ENCODE data around the gene SCRN2. TPM values are rescaled to one million over a fixed set of nuclear protein-coding genes. Genes with fewer than 3 reads are reported as not detected.

Gene SCRN2
- total RNA-seq, 1 experiment from 2014 or later, result 47.9 TPM

- no peaks in the 10 kb centered on the region for H3K9me2 ChIP-seq (replicated peaks; ENCODE audit: low read length)
- H3K4me2 ChIP-seq (ENCODE audit: low read length), result no peak overlapping the region
- ChIA-PET CTCF (interaction anchor here (1.9 kb wide), 1 partner anchor 37 kb away, joined by 16 read pairs; the partner anchor contains the start of gene SP6), POLR2A (ENCODE audit: unreplicated experiment) (no interaction called here)
- no peak overlapping the region for H3K27ac ChIP-seq (ENCODE audit: low read length)
- H3K9me3 ChIP-seq (ENCODE audit: low read length), result no peaks in the 10 kb centered on the region
- peaks cover under 1% of the 10 kb centered on the region; the same call in 1 of the 2 replicates for H3K4me1 ChIP-seq (ENCODE audit: insufficient read depth, low read length)
- ATAC-seq, result no peak
- no TSS peak for BruUV-seq (replicated peaks)
- no peaks in the 10 kb centered on the region for H3K36me3 ChIP-seq (ENCODE audit: low read depth, low read length)
- no peak overlapping the region for H3K9ac ChIP-seq (ENCODE audit: low read length)
- intact Hi-C loops (cut with micrococcal nuclease), result no loop called here
- H3F3A ChIP-seq (ENCODE audit: low read length, unreplicated experiment), result no peaks in the 10 kb centered on the region
- H4K20me1 ChIP-seq (ENCODE audit: low read length), result no peaks in the 10 kb centered on the region
- no peak overlapping the region for H2AFZ ChIP-seq (ENCODE audit: low read length)
- no peaks in the 10 kb centered on the region for H3K79me2 ChIP-seq (ENCODE audit: low read length)
- H3K4me3 ChIP-seq (ENCODE audit: low read length), result no peak overlapping the region
- TF ChIP-seq, protein P1, sequence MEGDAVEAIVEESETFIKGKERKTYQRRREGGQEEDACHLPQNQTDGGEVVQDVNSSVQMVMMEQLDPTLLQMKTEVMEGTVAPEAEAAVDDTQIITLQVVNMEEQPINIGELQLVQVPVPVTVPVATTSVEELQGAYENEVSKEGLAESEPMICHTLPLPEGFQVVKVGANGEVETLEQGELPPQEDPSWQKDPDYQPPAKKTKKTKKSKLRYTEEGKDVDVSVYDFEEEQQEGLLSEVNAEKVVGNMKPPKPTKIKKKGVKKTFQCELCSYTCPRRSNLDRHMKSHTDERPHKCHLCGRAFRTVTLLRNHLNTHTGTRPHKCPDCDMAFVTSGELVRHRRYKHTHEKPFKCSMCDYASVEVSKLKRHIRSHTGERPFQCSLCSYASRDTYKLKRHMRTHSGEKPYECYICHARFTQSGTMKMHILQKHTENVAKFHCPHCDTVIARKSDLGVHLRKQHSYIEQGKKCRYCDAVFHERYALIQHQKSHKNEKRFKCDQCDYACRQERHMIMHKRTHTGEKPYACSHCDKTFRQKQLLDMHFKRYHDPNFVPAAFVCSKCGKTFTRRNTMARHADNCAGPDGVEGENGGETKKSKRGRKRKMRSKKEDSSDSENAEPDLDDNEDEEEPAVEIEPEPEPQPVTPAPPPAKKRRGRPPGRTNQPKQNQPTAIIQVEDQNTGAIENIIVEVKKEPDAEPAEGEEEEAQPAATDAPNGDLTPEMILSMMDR (conservative IDR thresholded peaks at IDR 0.05; ENCODE audit: low read depth, low read length), result no peak
- no peaks in the 10 kb centered on the region for H3K27me3 ChIP-seq (ENCODE audit: low read length)
- DNase-seq, result no peak
Measured at GRCh38 chr17:47888293-47888692, 47.2 kb upstream of the SCRN2 start.

DNA sequence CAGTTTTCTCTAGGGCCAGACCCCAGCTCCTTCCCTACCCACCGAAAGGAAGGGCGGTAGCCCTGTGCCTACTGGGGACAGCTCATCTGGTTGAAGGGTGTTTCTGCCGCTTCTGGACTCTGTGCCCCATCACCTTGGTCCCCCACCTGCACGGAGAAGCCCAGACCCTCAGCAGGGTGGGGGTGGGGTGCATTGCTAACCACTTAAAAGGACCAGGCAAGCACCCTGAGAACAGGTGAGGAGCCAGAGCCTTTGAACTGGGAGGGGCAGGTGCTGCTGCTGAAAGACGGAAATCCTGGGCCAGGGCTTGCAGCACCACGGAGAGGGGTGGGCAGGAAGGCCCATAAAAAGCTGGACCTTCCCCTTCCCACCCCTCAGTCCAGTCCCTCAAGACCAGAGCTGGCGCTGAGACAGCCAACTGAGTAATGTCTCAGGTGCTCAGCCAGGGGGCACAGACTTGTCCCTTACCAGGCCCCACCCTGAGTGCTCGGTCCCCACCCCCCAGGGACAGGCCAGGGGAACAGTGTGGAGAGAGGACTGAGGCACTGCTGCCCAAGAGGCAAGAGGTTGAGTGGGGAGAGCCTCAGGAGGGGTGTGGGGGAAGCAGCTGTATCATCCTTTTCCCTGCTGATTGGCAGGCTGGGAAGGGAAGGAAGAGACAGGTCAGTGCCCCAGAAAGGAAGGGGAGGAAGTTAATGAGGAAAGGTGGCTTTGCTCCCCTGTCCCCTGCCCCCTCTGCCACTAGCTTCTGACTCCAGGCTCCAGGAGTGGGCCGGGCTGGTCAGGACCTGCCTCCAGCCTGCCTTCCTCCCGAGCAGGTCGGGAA lies 44.0 kb upstream of the SCRN2 start:
- H3F3A ChIP-seq (ENCODE audit: low read length, unreplicated experiment), result no peaks in the 10 kb centered on the region
- H3K27ac ChIP-seq (ENCODE audit: low read length), result no peak overlapping the region
- intact Hi-C loops (cut with micrococcal nuclease), result no loop called here
- no peak overlapping the region for H3K9ac ChIP-seq (ENCODE audit: low read length)
- POLR2A ChIA-PET (ENCODE audit: unreplicated experiment), result no interaction called here
- no peak overlapping the region for H3K4me3 ChIP-seq (ENCODE audit: low read length)
- DNase-seq (no peak), ATAC-seq (no peak)
- H4K20me1 ChIP-seq (ENCODE audit: low read length), result no peaks in the 10 kb centered on the region
- no peak overlapping the region for H3K4me2 ChIP-seq (ENCODE audit: low read length)
- no peak overlapping the region for H2AFZ ChIP-seq (ENCODE audit: low read length)
- CTCF ChIA-PET, result interaction anchor here (0.6 kb wide), 2 partner anchors 42 to 131 kb away, joined by 3 to 6 read pairs; no protein-coding TSS in a partner anchor
- TF ChIP-seq, protein P1 (conservative IDR thresholded peaks at IDR 0.05; ENCODE audit: low read depth, low read length), result no peak
- no peak for TF ChIP-seq EZH2 (IDR thresholded peaks at IDR 0.05; ENCODE audit: low read length, unreplicated experiment)
- H3K9me3 ChIP-seq (ENCODE audit: low read length), result no peaks in the 10 kb centered on the region
- H3K9me2 ChIP-seq (replicated peaks; ENCODE audit: low read length), result no peaks in the 10 kb centered on the region
- no peaks in the 10 kb centered on the region for H3K4me1 ChIP-seq (ENCODE audit: insufficient read depth, low read length)
- no peaks in the 10 kb centered on the region for H3K79me2 ChIP-seq (ENCODE audit: low read length)
- BruUV-seq (replicated peaks), result no TSS peak
- no peaks in the 10 kb centered on the region for H3K27me3 ChIP-seq (ENCODE audit: low read length)
- H3K36me3 ChIP-seq (ENCODE audit: low read depth, low read length), result no peaks in the 10 kb centered on the region

DNA sequence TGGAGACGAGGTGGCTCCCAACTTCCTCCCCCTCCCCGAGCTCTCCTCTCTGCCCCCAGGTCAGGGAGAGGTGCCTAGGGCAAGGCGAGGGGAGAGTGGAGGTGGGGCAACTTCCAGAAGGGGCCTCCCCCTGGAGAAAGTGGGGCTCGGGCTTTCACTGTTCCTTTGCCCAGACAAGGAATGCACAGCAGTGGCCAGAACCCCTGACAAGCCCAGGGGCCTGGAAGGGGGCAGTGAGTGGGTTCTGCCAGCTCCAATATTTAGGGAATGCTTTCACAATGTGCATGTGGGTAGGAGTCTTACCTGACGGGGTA lies 43.3 kb upstream of the SCRN2 start:
- intact Hi-C loops (cut with micrococcal nuclease), result no loop called here
- Histone ChIP-seq H3K9ac (ENCODE audit: low read length) (no peak overlapping the region), H3F3A (ENCODE audit: low read length, unreplicated experiment) (no peaks in the 10 kb centered on the region), H4K20me1 (ENCODE audit: low read length) (no peaks in the 10 kb centered on the region), H3K4me2 (ENCODE audit: low read length) (no peak overlapping the region), H3K27ac (ENCODE audit: low read length) (no peak overlapping the region), H3K27me3 (ENCODE audit: low read length) (no peaks in the 10 kb centered on the region), H3K79me2 (ENCODE audit: low read length) (no peaks in the 10 kb centered on the region), H3K4me1 (ENCODE audit: insufficient read depth, low read length) (no peaks in the 10 kb centered on the region), H3K4me3 (ENCODE audit: low read length) (no peak overlapping the region), H3K9me2 (replicated peaks; ENCODE audit: low read length) (no peaks in the 10 kb centered on the region), H2AFZ (ENCODE audit: low read length) (no peak overlapping the region), H3K9me3 (ENCODE audit: low read length) (no peaks in the 10 kb centered on the region), H3K36me3 (ENCODE audit: low read depth, low read length) (no peaks in the 10 kb centered on the region)
- ChIA-PET POLR2A (ENCODE audit: unreplicated experiment) (no interaction called here), CTCF (interaction anchor here (0.6 kb wide), 2 partner anchors 41 to 131 kb away, joined by 3 to 6 read pairs; no protein-coding TSS in a partner anchor)
- no peak for TF ChIP-seq EZH2phosphoT487 (IDR thresholded peaks at IDR 0.05; ENCODE audit: borderline replicate concordance, low read length)
- no peak for TF ChIP-seq EZH2 (IDR thresholded peaks at IDR 0.05; ENCODE audit: low read length, unreplicated experiment)
- TF ChIP-seq, protein P1 (conservative IDR thresholded peaks at IDR 0.05; ENCODE audit: low read depth, low read length), result no peak
- no peak for ATAC-seq
- no TSS peak for BruUV-seq (replicated peaks)
- DNase-seq, result no peak

Data from PC-3 (cell line).